K562 (cell line): ENCODE measurements around the gene PSMD8.

ENCODE experiments used
- ADNP ChIP-seq: fragments of 200-800 bp; sonication (Bioruptor generic); IDR thresholded peaks from 2 replicates; pipeline ENCODE4 v1.6.1; 2016; ENCODE audit warnings: missing genetic modification characterization, missing compliant biosample characterization
- EP300 ChIP-seq: IDR thresholded peaks from 2 replicates; pipeline ENCODE4 v1.6.1; 2012; ENCODE audit warnings: low read length, improper control_type of control experiment
- MAZ ChIP-seq, 2 experiments: fragments of 450-650 bp in 1 of 2; sonication (generic) in 1 of 2; formaldehyde crosslinking; IDR thresholded peaks in 1 of 2; conservative IDR thresholded peaks in 1 of 2; 2 replicates each; pipeline versions ENCODE4 v1.4.0 to v1.5.0; 2020; ENCODE audit warnings: mild to moderate bottlenecking in 1 of 2, missing genetic modification reagents in 1 of 2
- MXI1 ChIP-seq: IDR thresholded peaks from 2 replicates; pipeline ENCODE4 v1.6.1; 2011; ENCODE audit warnings: low read depth, mild to moderate bottlenecking, improper control_type of control experiment, low read length
- NFIC ChIP-seq: fragments of 450-650 bp; IDR thresholded peaks from 2 replicates; pipeline ENCODE4 v1.6.1; 2017; ENCODE audit warnings: mild to moderate bottlenecking, inconsistent platforms
- SMAD4 ChIP-seq: fragments of 250-450 bp; sonication (Bioruptor Pico); conservative IDR thresholded peaks from 2 replicates; pipeline ENCODE4 v1.8.0; 2021; ENCODE audit warnings: inconsistent platforms, mild to moderate bottlenecking, moderate library complexity
- STAG1 ChIP-seq: sonication (generic); formaldehyde crosslinking; IDR thresholded peaks from 2 replicates; pipeline ENCODE4 v1.5.0; 2020; ENCODE audit warnings: missing genetic modification reagents, borderline replicate concordance
- TARDBP ChIP-seq: fragments of 450-650 bp; IDR thresholded peaks from 2 replicates; pipeline ENCODE4 v1.6.1; 2016
- TF ChIP-seq, protein P1 (sequence below): sonication (generic); formaldehyde crosslinking; IDR thresholded peaks from 2 replicates; pipeline ENCODE4 v1.8.1; 2023; ENCODE audit warnings: mild to moderate bottlenecking, missing genetic modification reagents
- TF ChIP-seq, protein P2 (sequence below): fragments of 250-450 bp; sonication (Bioruptor Pico); IDR thresholded peaks from 2 replicates; pipeline ENCODE4 v1.4.0; 2020
- TF ChIP-seq, protein P3 (sequence below): fragments of 450-650 bp; formaldehyde crosslinking; IDR thresholded peaks from 2 replicates; pipeline ENCODE4 v1.4.0; 2020; ENCODE audit warnings: mild to moderate bottlenecking

DNA sequence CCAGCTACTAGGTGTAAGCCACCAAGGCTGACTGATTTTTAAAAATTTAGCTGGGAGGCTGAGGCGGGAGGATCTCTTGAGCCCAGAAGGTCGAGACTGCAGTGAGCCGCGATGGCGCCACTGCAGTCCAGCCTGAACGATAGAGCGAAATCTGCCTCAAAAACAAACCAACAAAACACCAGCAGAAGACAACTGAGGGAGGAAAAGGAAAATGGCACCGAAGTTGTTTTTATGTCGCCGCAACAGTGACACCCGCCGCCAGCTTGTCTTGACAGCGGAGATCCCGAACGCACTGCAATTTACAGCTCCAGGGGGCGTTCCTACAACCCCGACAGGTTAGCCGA is 28.2 kb downstream of the PSMD8 start:
- no peak for TF ChIP-seq TARDBP
- TF ChIP-seq MAZ (CRISPR knock-in tag; conservative IDR thresholded peaks at IDR 0.05 in 1 of 2, IDR thresholded peaks at IDR 0.05 in 1 of 2) = no peak
- no peak for TF ChIP-seq ADNP
- TF ChIP-seq, protein P1, sequence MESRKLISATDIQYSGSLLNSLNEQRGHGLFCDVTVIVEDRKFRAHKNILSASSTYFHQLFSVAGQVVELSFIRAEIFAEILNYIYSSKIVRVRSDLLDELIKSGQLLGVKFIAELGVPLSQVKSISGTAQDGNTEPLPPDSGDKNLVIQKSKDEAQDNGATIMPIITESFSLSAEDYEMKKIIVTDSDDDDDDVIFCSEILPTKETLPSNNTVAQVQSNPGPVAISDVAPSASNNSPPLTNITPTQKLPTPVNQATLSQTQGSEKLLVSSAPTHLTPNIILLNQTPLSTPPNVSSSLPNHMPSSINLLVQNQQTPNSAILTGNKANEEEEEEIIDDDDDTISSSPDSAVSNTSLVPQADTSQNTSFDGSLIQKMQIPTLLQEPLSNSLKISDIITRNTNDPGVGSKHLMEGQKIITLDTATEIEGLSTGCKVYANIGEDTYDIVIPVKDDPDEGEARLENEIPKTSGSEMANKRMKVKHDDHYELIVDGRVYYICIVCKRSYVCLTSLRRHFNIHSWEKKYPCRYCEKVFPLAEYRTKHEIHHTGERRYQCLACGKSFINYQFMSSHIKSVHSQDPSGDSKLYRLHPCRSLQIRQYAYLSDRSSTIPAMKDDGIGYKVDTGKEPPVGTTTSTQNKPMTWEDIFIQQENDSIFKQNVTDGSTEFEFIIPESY (CRISPR knock-in tag) = no peak; the same call in 1 of the 2 replicates
- TF ChIP-seq, protein P2, sequence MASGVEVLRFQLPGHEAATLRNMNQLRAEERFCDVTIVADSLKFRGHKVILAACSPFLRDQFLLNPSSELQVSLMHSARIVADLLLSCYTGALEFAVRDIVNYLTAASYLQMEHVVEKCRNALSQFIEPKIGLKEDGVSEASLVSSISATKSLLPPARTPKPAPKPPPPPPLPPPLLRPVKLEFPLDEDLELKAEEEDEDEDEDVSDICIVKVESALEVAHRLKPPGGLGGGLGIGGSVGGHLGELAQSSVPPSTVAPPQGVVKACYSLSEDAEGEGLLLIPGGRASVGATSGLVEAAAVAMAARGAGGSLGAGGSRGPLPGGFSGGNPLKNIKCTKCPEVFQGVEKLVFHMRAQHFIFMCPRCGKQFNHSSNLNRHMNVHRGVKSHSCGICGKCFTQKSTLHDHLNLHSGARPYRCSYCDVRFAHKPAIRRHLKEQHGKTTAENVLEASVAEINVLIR = no peak
- TF ChIP-seq EP300 = no peak
- TF ChIP-seq, protein P3, sequence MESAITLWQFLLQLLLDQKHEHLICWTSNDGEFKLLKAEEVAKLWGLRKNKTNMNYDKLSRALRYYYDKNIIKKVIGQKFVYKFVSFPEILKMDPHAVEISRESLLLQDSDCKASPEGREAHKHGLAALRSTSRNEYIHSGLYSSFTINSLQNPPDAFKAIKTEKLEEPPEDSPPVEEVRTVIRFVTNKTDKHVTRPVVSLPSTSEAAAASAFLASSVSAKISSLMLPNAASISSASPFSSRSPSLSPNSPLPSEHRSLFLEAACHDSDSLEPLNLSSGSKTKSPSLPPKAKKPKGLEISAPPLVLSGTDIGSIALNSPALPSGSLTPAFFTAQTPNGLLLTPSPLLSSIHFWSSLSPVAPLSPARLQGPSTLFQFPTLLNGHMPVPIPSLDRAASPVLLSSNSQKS = no peak
- TF ChIP-seq MXI1 = no peak
- TF ChIP-seq STAG1 (CRISPR knock-in tag) = no peak
- no peak for TF ChIP-seq NFIC
- TF ChIP-seq SMAD4 (CRISPR knock-in tag) = peak; percentile 51; the same call in 1 of the 2 replicates
